IMR-90 (cell line): ENCODE data around the gene PPP5C. TPM values are rescaled to one million over a fixed set of nuclear protein-coding genes. Genes with fewer than 3 reads are reported as not detected.

Experiments used
- ATAC-seq: fragments of 200-7000 bp; cut with Tn5 transposase; 2 replicates; pipeline ENCODE4 v1.9.1; 2020; ENCODE audit warnings: low read depth, mild to moderate bottlenecking, moderate library complexity
- BruUV-seq: library from RNA; stranded (reverse); fragments of 400-500 nt; replicated peaks from 2 replicates; lab custom pipeline; 2021; lab: Mats Ljungman, UMichigan
- CTCF ChIA-PET: fragments of 300-600 bp; formaldehyde crosslinking; extraction: SDS; loops from one replicate; lab custom pipeline; 2021; ENCODE audit warnings: antibody characterized with exemption; lab: Yijun Ruan, JAX
- POLR2A ChIA-PET: fragments of 300-600 bp; sonication (Branson Sonifier 250); formaldehyde crosslinking; loops from one replicate; lab custom pipeline; 2022; ENCODE audit warnings: antibody characterized with exemption; ENCODE audit not compliant: unreplicated experiment; lab: Charles Lee
- DNase-seq: peaks from one replicate; pipeline ENCODE4 v3.0.0; 2013
- H2AFZ ChIP-seq: replicated peaks from 2 replicates; pipeline ENCODE3; 2013; ENCODE audit warnings: low read length, mild to moderate bottlenecking; ENCODE audit not compliant: poor library complexity
- H2AK5ac ChIP-seq: 2 replicates; pipeline ENCODE4 v1.6.1; 2013; ENCODE audit warnings: low read depth, low read length, inconsistent platforms
- H2AK9ac ChIP-seq: replicated peaks from 2 replicates; pipeline ENCODE3; 2013; ENCODE audit warnings: mild to moderate bottlenecking, low read depth, low read length, moderate library complexity; ENCODE audit not compliant: poor library complexity
- H2BK120ac ChIP-seq: 2 replicates; pipeline ENCODE4 v1.6.1; 2013; ENCODE audit warnings: low read depth, low read length, inconsistent platforms
- H2BK15ac ChIP-seq: 3 replicates; pipeline ENCODE4 v1.6.1; 2013; ENCODE audit warnings: low read depth, low read length, inconsistent platforms
- H2BK20ac ChIP-seq: 2 replicates; pipeline ENCODE4 v1.6.1; 2013; ENCODE audit warnings: low read depth, mild to moderate bottlenecking, inconsistent platforms, low read length, moderate library complexity
- H2BK5ac ChIP-seq: 2 replicates; pipeline ENCODE4 v1.6.1; 2013; ENCODE audit warnings: mild to moderate bottlenecking, low read depth, low read length, inconsistent platforms; ENCODE audit not compliant: poor library complexity, severe bottlenecking
- H3K14ac ChIP-seq: replicated peaks from 2 replicates; pipeline ENCODE4 v1.6.1; 2013; ENCODE audit warnings: low read depth, low read length, inconsistent platforms
- H3K18ac ChIP-seq: 2 replicates; pipeline ENCODE4 v1.6.1; 2013; ENCODE audit warnings: low read depth, low read length, control low read depth
- H3K23ac ChIP-seq: 2 replicates; pipeline ENCODE4 v1.6.1; 2013; ENCODE audit warnings: low read depth, low read length, inconsistent platforms
- H3K27ac ChIP-seq: 2 replicates; pipeline ENCODE4 v1.5.1; 2013; ENCODE audit warnings: mild to moderate bottlenecking, control low read depth, low read length; ENCODE audit not compliant: insufficient read depth
- H3K27me3 ChIP-seq: 2 replicates; pipeline ENCODE4 v1.6.1; 2013; ENCODE audit warnings: low read length; ENCODE audit not compliant: control insufficient read depth, insufficient read depth
- H3K36me3 ChIP-seq: 2 replicates; pipeline ENCODE4 v1.6.1; 2013; ENCODE audit warnings: low read length, mixed read lengths; ENCODE audit not compliant: control insufficient read depth, insufficient read depth
- H3K4ac ChIP-seq: 2 replicates; pipeline ENCODE4 v1.6.1; 2013; ENCODE audit warnings: low read depth, low read length, inconsistent platforms
- H3K4me1 ChIP-seq: 2 replicates; pipeline ENCODE4 v1.6.1; 2013; ENCODE audit warnings: low read length, mixed read lengths; ENCODE audit not compliant: control insufficient read depth, insufficient read depth
- H3K4me2 ChIP-seq: 2 replicates; pipeline ENCODE4 v1.6.1; 2013; ENCODE audit warnings: low read depth, mild to moderate bottlenecking, control low read depth, low read length, moderate library complexity
- H3K4me3 ChIP-seq: 2 replicates; pipeline ENCODE4 v1.5.1; 2013; ENCODE audit warnings: low read depth, mild to moderate bottlenecking, control low read depth, low read length, moderate library complexity; ENCODE audit not compliant: insufficient read depth
- H3K56ac ChIP-seq: 2 replicates; pipeline ENCODE4 v1.6.1; 2013; ENCODE audit warnings: low read length, inconsistent platforms; ENCODE audit not compliant: insufficient read depth; ENCODE audit errors: extremely low read depth
- H3K79me1 ChIP-seq, 2 experiments: 2 replicates each; pipeline ENCODE4 v1.6.1; 2013; ENCODE audit warnings: low read length in 2 of 2, inconsistent platforms in 1 of 2, low read depth in 1 of 2
- H3K9ac ChIP-seq: 2 replicates; pipeline ENCODE4 v1.6.1; 2013; ENCODE audit warnings: low read depth, low read length, control low read depth
- H3K9me1 ChIP-seq: 2 replicates; pipeline ENCODE4 v1.6.1; 2013; ENCODE audit warnings: low read length, inconsistent platforms; ENCODE audit not compliant: insufficient read depth
- H3K9me3 ChIP-seq: 2 replicates; pipeline ENCODE4 v1.6.1; 2013; ENCODE audit warnings: low read length; ENCODE audit not compliant: control insufficient read depth, insufficient read depth
- H4K20me1 ChIP-seq: 2 replicates; pipeline ENCODE4 v1.6.1; 2013; ENCODE audit warnings: low read length, inconsistent platforms; ENCODE audit not compliant: insufficient read depth
- H4K5ac ChIP-seq: 2 replicates; pipeline ENCODE4 v1.6.1; 2013; ENCODE audit warnings: mild to moderate bottlenecking, low read depth, low read length, control low read depth
- H4K8ac ChIP-seq, 2 experiments: 2 replicates each; pipeline ENCODE4 v1.6.1; 2013; ENCODE audit warnings: low read depth in 2 of 2, low read length in 2 of 2, control low read depth in 1 of 2, inconsistent platforms in 1 of 2
- H4K91ac ChIP-seq: 2 replicates; pipeline ENCODE4 v1.6.1; 2013; ENCODE audit warnings: low read depth, low read length, inconsistent platforms; ENCODE audit not compliant: insufficient read depth
- BHLHE40 ChIP-seq: fragments of 150-350 bp; IDR thresholded peaks from 2 replicates; pipeline ENCODE4 v1.6.1; 2016; ENCODE audit warnings: mild to moderate bottlenecking, low read depth, low read length
- CEBPB ChIP-seq: IDR thresholded peaks from 2 replicates; pipeline ENCODE4 v1.6.1; 2012; ENCODE audit warnings: low read depth, low read length, improper control_type of control experiment
- CHD1 ChIP-seq: IDR thresholded peaks from 2 replicates; pipeline ENCODE4 v1.6.1; 2012; ENCODE audit warnings: low read depth, low read length, improper control_type of control experiment
- FOS ChIP-seq: fragments of 150-350 bp; IDR thresholded peaks from 2 replicates; pipeline ENCODE4 v1.6.1; 2016; ENCODE audit warnings: low read depth, low read length
- MAFK ChIP-seq: IDR thresholded peaks from 2 replicates; pipeline ENCODE4 v1.6.1; 2012; ENCODE audit warnings: low read depth, low read length, improper control_type of control experiment
- MAZ ChIP-seq: IDR thresholded peaks from 2 replicates; pipeline ENCODE4 v1.6.1; 2012; ENCODE audit warnings: low read depth, mild to moderate bottlenecking, low read length, improper control_type of control experiment, moderate library complexity, borderline replicate concordance
- MXI1 ChIP-seq: IDR thresholded peaks from 2 replicates; pipeline ENCODE4 v1.6.1; 2012; ENCODE audit warnings: low read depth, mild to moderate bottlenecking, low read length, moderate library complexity, borderline replicate concordance
- NFE2L2 ChIP-seq: fragments of 150-350 bp; IDR thresholded peaks from 2 replicates; pipeline ENCODE4 v1.6.1; 2016; ENCODE audit warnings: low read depth, mild to moderate bottlenecking, low read length
- POLR2A ChIP-seq: IDR thresholded peaks from 2 replicates; pipeline ENCODE4 v1.6.1; 2012; ENCODE audit warnings: mild to moderate bottlenecking, low read depth, low read length
- RAD21 ChIP-seq: IDR thresholded peaks from 2 replicates; pipeline ENCODE4 v1.6.1; 2012; ENCODE audit warnings: low read length, improper control_type of control experiment
- RCOR1 ChIP-seq: IDR thresholded peaks from 2 replicates; pipeline ENCODE4 v1.6.1; 2012; ENCODE audit warnings: mild to moderate bottlenecking, low read length, improper control_type of control experiment; ENCODE audit not compliant: insufficient replicate concordance
- RFX5 ChIP-seq: IDR thresholded peaks from 2 replicates; pipeline ENCODE4 v1.8.0; 2012; ENCODE audit warnings: low read depth, mild to moderate bottlenecking, low read length, moderate library complexity
- SMC3 ChIP-seq: fragments of 150-350 bp; IDR thresholded peaks from 2 replicates; pipeline ENCODE4 v1.6.1; 2016; ENCODE audit warnings: low read depth, mild to moderate bottlenecking, antibody characterized with exemption, low read length, moderate library complexity
- WGBS, 2 experiments: methylation state at CpG; one replicate each; pipeline versions ENCODE4 v1.1.5 to v1.1.7; 2013; ENCODE audit warnings: missing lambda C conversion rate in 2 of 2; ENCODE audit not compliant: insufficient read length in 1 of 2; ENCODE audit errors: extremely low coverage in 2 of 2; 5-methylcytosine and 5-hydroxymethylcytosine counted together
- dilution Hi-C: fragments of 300-500 bp; cut with HindIII; formaldehyde crosslinking; loops from one replicate; pipeline ENCODE4 v1.14.3; 2018; ENCODE audit warnings: low sequenced_read_pairs; ENCODE audit not compliant: unreplicated experiment
- in situ Hi-C: fragments of 300-500 bp; cut with MboI; formaldehyde crosslinking; loops from 3 replicates; pipeline ENCODE4 v1.14.3; 2019; ENCODE audit warnings: low sequenced_read_pairs, inconsistent platforms, mixed read lengths
- intact Hi-C: fragments of 100-400 bp; cut with micrococcal nuclease; formaldehyde crosslinking; loops from 2 replicates; pipeline ENCODE4 v1.10.0; 2022
- polyA plus RNA-seq, 3 experiments: library from polyadenylated mRNA; depleted of rRNA; stranded (reverse); fragments of >200 nt; gene quantifications; 2 replicates each; pipeline ENCODE4 v1.2.3, GENCODE V29; 2012; ENCODE audit warnings: low replicate concordance in 1 of 3
- total RNA-seq: library from RNA; depleted of rRNA; stranded (reverse); fragments of >200 nt; gene quantifications from 2 replicates; pipeline ENCODE4 v1.2.3, GENCODE V29; 2012
- TF ChIP-seq, protein P1 (sequence below): fragments of 150-350 bp; IDR thresholded peaks from 2 replicates; pipeline ENCODE4 v1.6.1; 2016; ENCODE audit warnings: low read depth, mild to moderate bottlenecking, low read length, moderate library complexity, borderline replicate concordance
- TF ChIP-seq, protein P2 (sequence below): conservative IDR thresholded peaks from 2 replicates; pipeline ENCODE4 v1.5.1; 2012; ENCODE audit warnings: mild to moderate bottlenecking, low read depth, low read length, improper control_type of control experiment
- TF ChIP-seq, protein P3 (sequence below): fragments of 150-350 bp; IDR thresholded peaks from 2 replicates; pipeline ENCODE4 v1.6.1; 2017; ENCODE audit warnings: mild to moderate bottlenecking, antibody characterized with exemption, low read length, low read depth

Gene PPP5C
- total and polyA plus RNA-seq, 2 of the 4 experiments (the other 2 are of a cell fraction): 80.5 to 128 TPM

DNA sequence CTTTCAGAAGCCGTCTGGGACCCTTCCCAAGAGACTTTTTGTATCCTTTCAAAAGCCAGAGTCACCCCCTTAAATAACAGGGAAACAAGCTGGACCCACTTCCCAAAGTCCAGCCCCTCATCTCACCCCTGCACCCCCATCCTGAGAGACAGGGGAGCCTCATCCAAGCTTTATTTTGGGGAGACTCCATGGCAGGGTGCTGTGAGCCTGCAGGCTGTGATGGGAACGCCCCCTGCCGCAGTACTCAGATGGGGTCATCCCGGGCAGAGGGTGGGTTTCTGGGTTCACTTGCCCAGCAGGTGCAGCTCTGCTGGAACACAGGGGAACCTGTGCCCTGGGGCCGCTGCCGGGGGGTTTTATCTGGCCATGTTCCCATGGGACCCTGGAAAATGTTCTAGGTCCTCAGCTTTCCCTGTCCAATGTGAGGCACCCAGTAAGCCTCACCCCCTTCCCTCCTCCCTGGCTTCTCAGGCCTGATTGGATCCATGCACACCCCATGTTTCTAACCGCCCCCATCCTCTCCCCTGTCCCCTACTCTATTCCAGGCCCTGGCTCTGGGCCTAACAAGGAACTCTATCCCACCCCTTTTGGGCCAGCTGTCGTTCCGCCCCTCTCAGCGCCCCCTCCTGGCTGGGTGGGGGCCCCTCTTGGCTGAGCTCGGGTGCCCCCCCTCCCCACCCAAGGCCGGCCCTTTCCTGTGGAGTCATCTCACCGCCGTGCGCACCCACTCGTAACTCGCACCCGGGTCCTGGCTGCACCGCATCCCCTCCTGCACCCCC, 49.0 kb upstream of the PPP5C start:
- CTCF ChIA-PET: no interaction called here
- Histone ChIP-seq H2BK15ac (no peak overlapping the region), H2BK120ac (no peak overlapping the region), H2BK5ac (no peak overlapping the region), H3K27ac (no peak overlapping the region), H2AK5ac (no peak overlapping the region), H3K4me2 (no peak overlapping the region), H4K8ac (no peak overlapping the region), H3K23ac (no peak overlapping the region), H3K79me1 (no peaks in the 10 kb centered on the region), H3K27me3 (peaks cover 53% of the 10 kb centered on the region), H3K56ac (no peak overlapping the region), H3K4me1 (peaks cover 6% of the 10 kb centered on the region; the same call in 1 of the 2 replicates), H3K36me3 (no peaks in the 10 kb centered on the region), H4K5ac (no peak overlapping the region), H3K9me3 (peaks cover 6% of the 10 kb centered on the region), H3K4ac (no peak overlapping the region), H2BK20ac (no peak overlapping the region), H3K18ac (no peak overlapping the region), H3K14ac (no peak overlapping the region), H3K9ac (no peak overlapping the region), H4K91ac (no peak overlapping the region), H4K20me1 (no peaks in the 10 kb centered on the region), H2AK9ac (peak overlapping the region; percentile 9), H2AFZ (no peak overlapping the region), H3K4me3 (no peak overlapping the region), H3K9me1 (no peaks in the 10 kb centered on the region)
- TF ChIP-seq RCOR1 (no peak), CHD1 (no peak), NFE2L2 (no peak), SMC3 (no peak), CEBPB (no peak), FOS (no peak), POLR2A (no peak), BHLHE40 (no peak), MXI1 (no peak), RFX5 (no peak), MAFK (no peak), RAD21 (no peak), MAZ (no peak)
- TF ChIP-seq, protein P1, sequence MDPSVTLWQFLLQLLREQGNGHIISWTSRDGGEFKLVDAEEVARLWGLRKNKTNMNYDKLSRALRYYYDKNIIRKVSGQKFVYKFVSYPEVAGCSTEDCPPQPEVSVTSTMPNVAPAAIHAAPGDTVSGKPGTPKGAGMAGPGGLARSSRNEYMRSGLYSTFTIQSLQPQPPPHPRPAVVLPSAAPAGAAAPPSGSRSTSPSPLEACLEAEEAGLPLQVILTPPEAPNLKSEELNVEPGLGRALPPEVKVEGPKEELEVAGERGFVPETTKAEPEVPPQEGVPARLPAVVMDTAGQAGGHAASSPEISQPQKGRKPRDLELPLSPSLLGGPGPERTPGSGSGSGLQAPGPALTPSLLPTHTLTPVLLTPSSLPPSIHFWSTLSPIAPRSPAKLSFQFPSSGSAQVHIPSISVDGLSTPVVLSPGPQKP: no peak
- TF ChIP-seq, protein P2, sequence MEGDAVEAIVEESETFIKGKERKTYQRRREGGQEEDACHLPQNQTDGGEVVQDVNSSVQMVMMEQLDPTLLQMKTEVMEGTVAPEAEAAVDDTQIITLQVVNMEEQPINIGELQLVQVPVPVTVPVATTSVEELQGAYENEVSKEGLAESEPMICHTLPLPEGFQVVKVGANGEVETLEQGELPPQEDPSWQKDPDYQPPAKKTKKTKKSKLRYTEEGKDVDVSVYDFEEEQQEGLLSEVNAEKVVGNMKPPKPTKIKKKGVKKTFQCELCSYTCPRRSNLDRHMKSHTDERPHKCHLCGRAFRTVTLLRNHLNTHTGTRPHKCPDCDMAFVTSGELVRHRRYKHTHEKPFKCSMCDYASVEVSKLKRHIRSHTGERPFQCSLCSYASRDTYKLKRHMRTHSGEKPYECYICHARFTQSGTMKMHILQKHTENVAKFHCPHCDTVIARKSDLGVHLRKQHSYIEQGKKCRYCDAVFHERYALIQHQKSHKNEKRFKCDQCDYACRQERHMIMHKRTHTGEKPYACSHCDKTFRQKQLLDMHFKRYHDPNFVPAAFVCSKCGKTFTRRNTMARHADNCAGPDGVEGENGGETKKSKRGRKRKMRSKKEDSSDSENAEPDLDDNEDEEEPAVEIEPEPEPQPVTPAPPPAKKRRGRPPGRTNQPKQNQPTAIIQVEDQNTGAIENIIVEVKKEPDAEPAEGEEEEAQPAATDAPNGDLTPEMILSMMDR: no peak
- TF ChIP-seq, protein P3, sequence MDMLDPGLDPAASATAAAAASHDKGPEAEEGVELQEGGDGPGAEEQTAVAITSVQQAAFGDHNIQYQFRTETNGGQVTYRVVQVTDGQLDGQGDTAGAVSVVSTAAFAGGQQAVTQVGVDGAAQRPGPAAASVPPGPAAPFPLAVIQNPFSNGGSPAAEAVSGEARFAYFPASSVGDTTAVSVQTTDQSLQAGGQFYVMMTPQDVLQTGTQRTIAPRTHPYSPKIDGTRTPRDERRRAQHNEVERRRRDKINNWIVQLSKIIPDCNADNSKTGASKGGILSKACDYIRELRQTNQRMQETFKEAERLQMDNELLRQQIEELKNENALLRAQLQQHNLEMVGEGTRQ: no peak
- POLR2A ChIA-PET: no interaction called here
- no TSS peak for BruUV-seq
- in situ Hi-C loops: no loop called here
- WGBS, 2 experiments: 9% methylated on average over 6 of the region's 19 CpGs; no CpG with 5 or more reads in 1 of the 2 experiments
- DNase-seq (no peak), ATAC-seq (no peak)
- dilution Hi-C loops: no loop called here
- intact Hi-C loops: no loop called here
